DMS53 treated with DMSO at 0.1 percent for 48 hours (cell line): ENCODE data around the gene PIGL.
"Not testable (repeated sequence)": the region's sequence is repeated elsewhere in the genome, so short reads cannot be mapped to it uniquely, and the experiment has no call there.

Source experiments
- DNase-seq: peaks from one replicate; lab custom pipeline; 2025; ENCODE audit not compliant: unreplicated experiment; lab: John Stamatoyannopoulos, UW

PIGL gene

GRCh38 chr17:16216341-16217001, 539 bp upstream of the PIGL start:
- not testable (repeated sequence) for DNase-seq

- no peak for DNase-seq
Observed at GRCh38 chr17:16222406-16222805, 5.4 kb downstream of the PIGL start.

DNA sequence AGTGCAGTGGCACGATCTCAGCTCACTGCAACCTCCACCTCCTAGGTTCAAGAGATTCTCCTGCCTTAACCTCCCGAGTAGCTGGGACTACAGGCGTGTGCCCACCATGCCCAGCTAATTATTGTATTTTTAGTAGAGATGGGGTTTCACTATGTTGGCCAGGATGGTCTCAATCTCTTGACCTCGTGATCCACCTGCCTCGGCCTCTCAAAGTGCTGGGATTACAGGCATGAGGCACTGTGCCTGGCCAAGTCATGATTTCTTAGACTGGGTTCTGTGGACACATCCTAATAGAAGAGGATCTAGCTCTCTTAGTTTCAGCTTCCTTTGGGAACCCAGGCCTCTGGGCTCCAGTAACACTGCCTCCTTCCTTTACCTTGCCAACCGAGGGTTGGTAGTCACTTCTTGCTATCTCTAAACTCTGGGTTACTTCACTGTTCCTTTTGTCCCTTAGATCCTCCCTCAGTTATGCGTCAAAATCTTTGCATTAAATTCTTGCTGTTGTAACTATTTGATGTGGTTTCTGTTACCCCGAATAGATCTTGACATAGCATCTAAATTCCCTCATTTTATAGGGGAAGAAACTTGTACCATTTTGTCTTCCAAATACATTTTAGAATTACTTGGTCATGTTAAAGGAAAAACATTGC, 13.0 kb downstream of the PIGL start:
- not testable (repeated sequence) for DNase-seq

DNA sequence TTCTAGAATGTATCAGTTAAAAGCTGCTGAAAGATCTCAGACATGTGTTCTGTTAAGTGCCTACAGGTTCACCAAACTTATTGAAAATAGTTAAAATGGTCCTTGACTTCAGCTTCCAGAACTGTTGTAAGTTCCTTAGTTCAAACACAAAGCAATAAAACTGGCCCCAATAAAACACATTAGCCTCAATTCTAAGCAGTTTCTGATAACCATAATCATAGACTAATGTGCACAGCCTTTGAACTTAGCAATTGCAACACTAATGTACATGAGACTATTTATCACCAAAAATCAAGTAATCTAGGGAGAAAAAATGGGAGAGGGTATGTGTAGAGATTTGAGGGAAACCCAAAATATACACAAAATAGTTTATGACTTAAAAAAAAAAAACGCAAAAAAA, 15.4 kb downstream of the PIGL start:
- no peak for DNase-seq

- DNase-seq, result no peak
Observed at GRCh38 chr17:16239931-16240330, 22.9 kb downstream of the PIGL start.

GRCh38 chr17:16241906-16242399, 24.9 kb downstream of the PIGL start:
- DNase-seq, result no peak

DNA sequence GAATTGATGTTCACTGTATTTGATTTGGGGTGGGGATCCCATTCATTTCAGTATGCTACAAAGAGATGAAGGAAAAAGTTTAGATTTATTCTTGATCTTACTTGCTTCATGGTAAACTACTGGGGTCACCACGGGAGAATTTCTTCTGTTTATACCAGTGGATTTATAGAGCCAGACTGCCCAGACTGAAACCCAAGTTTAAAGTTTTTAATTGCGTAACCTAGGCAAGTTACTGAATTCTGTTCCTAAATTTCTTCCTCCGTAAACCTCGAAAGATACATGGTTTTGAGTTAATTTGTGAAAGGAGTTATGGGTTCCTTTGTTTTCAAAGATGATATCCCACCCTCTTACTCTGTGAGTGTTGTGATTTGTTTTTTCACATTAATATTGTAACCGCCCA, 26.4 kb downstream of the PIGL start:
- no peak for DNase-seq

DNA sequence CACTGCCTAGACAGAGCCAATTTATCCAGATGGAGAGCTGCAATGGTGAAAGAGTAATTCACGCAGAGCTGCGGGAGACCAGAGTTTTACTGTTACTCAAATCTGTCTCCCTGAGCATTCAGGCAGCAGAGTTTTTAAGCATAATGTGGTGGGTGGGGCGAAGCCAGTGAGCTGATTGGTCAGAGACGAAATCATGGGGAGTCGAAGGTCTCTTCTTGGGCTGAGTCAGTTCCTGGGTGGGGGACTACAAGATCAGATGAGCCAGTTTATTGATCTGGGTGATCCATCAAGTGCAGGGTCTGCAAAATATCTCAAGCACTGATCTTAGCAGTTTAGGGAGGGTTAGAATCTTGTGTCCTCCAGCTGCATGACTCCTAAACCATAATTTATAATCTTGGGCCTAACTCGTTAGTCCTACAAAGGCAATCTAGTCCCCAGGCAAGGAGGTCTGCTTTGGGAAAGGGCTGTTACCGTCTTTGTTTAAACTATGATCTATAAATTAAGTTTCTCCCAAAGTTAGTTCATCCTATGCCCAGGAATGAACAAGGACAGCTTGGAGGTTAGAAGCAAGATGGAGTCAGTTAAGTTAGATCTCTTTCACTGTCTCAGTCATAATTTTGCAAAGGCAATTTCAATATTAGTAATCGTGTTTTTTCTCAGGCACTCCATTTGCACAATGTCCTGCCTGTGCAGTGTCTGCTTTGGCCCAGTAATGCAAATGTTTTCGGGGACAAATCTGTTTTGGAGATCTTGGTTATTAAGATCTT, 27.0 kb downstream of the PIGL start:
- no peak for DNase-seq

- no peak for DNase-seq
Observed at GRCh38 chr17:16247586-16247984, 30.6 kb downstream of the PIGL start.

GRCh38 chr17:16250635-16251034, 33.6 kb downstream of the PIGL start:
- DNase-seq, result no peak

DNA sequence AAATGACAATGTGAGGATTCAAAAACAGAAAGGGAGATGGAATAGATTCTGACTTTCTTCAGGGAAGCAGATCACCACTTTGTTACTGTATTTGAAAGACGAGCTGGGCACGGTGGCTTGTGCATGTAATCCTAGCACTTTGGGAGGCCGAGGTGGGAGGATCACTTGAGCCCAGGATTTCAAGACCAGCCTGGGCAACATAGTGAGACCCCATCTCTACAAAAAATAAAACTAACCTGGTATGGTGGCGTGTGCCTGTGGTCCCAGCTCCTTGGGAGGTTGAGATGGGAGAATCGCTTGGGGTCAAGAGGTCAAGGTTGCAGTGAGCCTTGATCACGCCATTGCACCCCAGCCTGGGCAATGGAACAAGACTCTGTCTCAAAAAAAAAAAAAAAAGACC, 34.0 kb downstream of the PIGL start:
- DNase-seq, result no peak

DNA sequence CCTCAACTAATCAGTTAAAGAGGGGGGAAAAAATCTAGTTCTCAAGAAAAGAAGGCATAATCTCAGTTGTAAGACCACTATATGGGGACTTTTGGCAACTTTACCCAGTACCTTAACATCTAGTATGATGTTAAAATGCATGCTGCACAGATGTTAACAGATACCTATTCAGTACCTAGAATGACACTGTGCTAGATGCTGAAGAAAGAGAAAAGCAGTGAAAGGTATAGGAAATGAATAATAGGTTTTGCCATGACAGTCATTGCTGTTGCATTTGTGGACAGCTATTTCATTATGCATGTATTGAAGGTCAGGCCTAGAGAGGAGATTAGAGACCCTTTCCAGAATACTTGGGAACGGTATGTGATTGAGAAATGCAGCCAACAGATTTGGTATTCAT, 34.5 kb downstream of the PIGL start:
- DNase-seq, result no peak

- DNase-seq, result no peak
Observed at GRCh38 chr17:16254773-16255400, 37.9 kb downstream of the PIGL start.

- no peak for DNase-seq
Observed at GRCh38 chr17:16255481-16255921, 38.5 kb downstream of the PIGL start.

GRCh38 chr17:16258901-16259300, 41.9 kb downstream of the PIGL start:
- DNase-seq, result no peak

GRCh38 chr17:16259926-16260325, 42.9 kb downstream of the PIGL start:
- no peak for DNase-seq

DNA sequence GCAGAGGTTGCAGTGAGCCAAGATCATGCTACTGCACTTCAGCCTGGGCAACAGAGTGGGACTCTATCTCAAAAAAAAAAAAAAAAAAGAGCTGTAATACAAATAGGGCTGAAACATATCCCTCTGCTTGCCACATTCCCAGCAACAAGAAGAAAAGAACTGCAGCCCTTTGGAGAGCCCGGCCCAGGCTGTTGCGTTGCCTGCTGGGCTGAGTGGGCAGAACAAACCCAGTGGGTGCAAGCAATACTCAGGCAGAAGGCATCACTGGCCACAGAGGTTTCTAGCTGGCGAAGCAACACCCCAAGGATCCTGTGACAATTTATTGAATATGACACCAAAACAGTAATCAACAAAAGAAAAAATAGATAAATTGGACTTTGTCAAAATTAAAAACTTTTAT, 44.0 kb downstream of the PIGL start:
- DNase-seq, result no peak

DNA sequence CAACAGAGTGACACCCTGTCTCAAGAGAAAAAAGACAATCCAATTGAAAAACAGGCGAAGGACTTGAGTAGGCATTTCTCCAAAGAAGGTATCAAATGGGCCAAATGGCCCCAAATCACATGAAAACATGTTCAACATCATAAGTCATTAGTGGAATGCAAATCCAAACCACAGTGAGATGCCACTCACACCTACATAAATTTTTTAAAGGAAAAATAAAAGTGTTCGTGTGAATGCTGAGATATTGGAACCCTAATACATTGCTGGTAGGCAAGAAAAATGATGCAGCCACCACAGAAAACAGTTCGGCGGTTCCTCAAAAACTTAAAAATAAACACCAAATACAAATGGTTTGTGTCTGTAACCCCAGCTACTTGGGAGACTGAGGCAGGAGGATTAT, 45.2 kb downstream of the PIGL start:
- no peak for DNase-seq

GRCh38 chr17:16267174-16267573, 50.2 kb downstream of the PIGL start:
- no peak for DNase-seq

GRCh38 chr17:16269658-16270057, 52.6 kb downstream of the PIGL start:
- no peak for DNase-seq

- DNase-seq, result no peak
Observed at GRCh38 chr17:16272111-16272840, 55.3 kb downstream of the PIGL start.
